HG03039 (cell line): ENCODE results near the gene C7orf33.

ENCODE experiments used
- ATAC-seq: cut with Tn5 transposase; IDR thresholded peaks from one replicate; pipeline ENCODE4 v1.9.1; 2021; ENCODE audit warnings: mild to moderate bottlenecking, moderate library complexity; ENCODE audit not compliant: unreplicated experiment

Gene C7orf33

GRCh38 chr7:148624735-148625134 is 34.2 kb downstream of the C7orf33 start:
- ATAC-seq = no peak

- no peak for ATAC-seq
Observed at GRCh38 chr7:148625342-148625741, 34.8 kb downstream of the C7orf33 start.

- ATAC-seq = no peak
Observed at GRCh38 chr7:148626828-148627227, 36.3 kb downstream of the C7orf33 start.

- no peak for ATAC-seq
Observed at GRCh38 chr7:148628011-148628410, 37.4 kb downstream of the C7orf33 start.

- no peak for ATAC-seq
Observed at GRCh38 chr7:148630078-148630477, 39.5 kb downstream of the C7orf33 start.

GRCh38 chr7:148633761-148634160 is 43.2 kb downstream of the C7orf33 start:
- no peak for ATAC-seq

- no peak for ATAC-seq
Observed at GRCh38 chr7:148637094-148637493, 46.5 kb downstream of the C7orf33 start.

- no peak for ATAC-seq
Observed at GRCh38 chr7:148645898-148646297, 55.3 kb downstream of the C7orf33 start.

- no peak for ATAC-seq
Observed at GRCh38 chr7:148650232-148650858, 59.8 kb downstream of the C7orf33 start.

- ATAC-seq = no peak
Observed at GRCh38 chr7:148652773-148653172, 62.2 kb downstream of the C7orf33 start.

- no peak for ATAC-seq
Observed at GRCh38 chr7:148657929-148658328, 67.4 kb downstream of the C7orf33 start.

GRCh38 chr7:148661471-148661870 is 70.9 kb downstream of the C7orf33 start:
- ATAC-seq = no peak

- ATAC-seq = no peak
Observed at GRCh38 chr7:148662646-148663045, 72.1 kb downstream of the C7orf33 start.

GRCh38 chr7:148664324-148664723 is 73.8 kb downstream of the C7orf33 start:
- no peak for ATAC-seq

GRCh38 chr7:148665221-148665620 is 74.7 kb downstream of the C7orf33 start:
- ATAC-seq = no peak
